Measurements from ENCODE around the gene SKAP2.

The SKAP2 gene

DNA sequence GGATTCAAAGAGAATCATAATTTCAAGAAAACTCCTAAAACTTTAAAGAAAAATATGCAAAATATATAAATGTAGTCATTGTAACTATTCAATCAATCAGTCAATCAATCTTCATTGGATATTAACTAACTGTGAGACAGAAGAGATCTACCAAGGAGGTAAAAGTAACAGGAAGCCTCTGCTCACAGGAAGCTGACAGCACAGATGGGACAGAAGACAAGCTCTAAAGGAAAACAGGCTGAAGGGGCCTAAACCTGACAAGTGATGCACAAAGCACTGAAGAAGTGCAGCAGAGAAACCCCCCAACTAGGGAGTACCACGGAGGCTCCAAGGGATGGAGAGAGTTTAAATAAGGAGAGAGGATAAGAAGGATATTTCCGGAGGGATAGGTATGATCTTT is 173.0 kb downstream of the SKAP2 start:
- DNase-seq, result no peak

DNA sequence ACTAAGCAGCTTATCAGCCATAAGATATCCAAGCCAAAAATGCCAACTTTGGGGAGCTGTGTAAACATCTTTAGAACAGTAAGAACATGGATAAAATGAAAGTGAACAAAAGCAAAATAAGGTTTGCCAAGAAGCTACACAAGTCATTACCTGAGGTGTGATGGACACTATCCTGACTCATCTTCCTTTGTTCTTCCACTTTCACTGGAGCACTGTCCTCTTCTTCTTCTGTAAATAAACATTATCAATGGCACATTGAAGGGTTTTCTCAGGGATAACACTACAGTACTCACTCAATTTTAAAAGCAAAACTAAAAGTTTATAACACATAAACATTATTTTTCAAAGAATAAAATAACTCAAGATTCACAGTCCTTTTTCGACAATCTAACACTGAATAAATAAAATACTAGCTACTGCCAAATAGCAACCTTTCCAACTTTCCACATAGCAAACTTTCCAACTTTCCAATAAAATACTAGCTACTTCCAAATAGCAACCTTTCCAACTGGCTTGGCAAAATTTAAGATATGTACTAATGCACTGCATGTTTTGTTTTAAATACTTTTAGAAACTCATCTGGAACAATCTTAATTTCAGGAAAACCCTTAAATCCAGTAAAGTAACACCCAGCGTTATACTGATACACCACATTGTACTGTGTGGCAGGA is 174.1 kb downstream of the SKAP2 start:
- no peak for DNase-seq

DNA sequence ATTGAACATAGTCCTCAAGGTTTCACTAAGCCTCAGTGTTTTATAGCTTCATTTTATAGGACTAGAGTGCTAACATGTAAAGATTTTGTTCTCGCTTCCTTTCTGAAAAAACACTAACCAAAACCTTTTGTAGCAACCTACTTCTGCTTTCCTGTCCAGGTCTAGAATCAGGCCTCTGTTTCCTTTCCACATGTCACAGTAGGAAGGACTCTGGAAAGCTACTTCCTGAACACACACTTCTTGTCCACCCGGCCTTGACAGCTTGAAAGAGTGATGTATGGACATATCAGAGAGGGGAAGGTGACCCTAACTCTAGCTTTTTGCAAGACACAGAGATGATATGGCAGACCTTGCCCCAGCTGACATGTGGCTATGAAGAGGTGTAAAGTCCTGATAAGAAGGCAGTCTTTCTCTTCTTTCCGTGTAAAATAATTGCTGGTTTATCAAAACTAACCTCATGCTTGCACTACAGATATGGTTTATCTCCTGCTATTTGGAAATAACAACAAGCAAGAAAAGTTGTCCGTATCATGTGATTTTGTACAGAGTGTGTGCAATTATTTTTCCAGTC is 175.4 kb downstream of the SKAP2 start:
- peak; percentile 74 for DNase-seq

DNA sequence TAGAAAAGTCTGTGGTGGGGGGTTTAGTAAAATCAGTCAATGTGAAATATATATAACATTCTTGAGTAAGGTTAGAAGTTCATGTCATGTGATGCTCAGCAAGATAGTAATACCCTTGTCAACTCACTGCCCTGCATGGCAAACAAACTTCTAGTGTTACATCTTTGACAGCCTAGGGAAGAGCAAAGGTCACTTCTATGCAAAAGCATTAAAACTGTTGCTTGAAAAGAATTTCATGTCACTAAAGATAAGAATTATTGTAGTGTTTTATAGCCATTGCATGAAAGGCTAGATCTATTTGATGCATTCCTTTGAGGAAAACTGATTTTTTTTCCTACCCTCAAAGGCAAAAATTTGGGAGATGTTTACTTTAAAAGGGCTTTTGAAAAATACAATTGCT is 176.0 kb downstream of the SKAP2 start:
- peak; percentile 2 for DNase-seq

DNA sequence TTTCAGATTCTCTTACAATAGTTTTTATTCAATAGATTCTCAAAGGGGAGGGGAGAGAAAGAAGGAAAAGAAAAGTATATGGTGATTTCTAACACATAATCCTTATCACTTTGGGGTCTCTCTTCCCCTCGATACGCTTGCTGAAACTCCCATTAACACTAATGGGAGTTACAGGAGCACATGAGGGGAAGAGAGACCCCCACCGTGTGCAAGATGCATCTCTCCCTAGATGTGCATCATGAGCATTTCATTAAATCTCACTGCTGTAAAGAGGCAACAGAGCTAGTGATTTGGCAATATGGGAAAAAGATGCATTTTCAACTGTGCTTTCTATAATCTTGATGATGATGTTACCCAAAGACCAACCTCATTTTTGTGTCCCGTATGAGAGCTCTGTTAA is 177.4 kb downstream of the SKAP2 start:
- DNase-seq, result no peak

DNA sequence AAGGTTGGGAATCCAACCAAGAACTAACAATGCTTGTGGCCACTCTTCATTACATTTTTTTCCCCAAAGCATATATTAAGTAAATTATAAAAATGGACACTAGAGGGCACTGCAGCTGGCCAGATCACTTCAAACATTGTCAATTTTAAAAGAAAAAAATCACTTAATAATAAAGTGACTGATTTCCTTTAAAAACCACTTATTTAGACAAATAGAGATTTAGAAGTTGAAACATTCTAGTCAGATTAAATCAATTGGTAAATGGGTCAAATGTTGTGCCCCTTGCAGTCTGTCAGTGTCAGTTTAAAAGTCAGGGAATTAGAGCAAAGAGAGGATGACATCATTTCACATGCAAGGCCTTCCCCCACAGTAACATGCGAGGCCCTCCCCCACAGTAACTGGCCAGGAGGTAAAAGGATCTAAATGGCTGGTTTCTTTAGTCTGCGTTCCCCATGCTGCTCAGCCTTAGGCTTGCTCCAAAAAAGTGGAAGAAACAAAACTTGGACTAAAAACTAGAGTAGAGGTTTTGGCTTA is 177.9 kb downstream of the SKAP2 start:
- peak; percentile 77 for DNase-seq

DNA sequence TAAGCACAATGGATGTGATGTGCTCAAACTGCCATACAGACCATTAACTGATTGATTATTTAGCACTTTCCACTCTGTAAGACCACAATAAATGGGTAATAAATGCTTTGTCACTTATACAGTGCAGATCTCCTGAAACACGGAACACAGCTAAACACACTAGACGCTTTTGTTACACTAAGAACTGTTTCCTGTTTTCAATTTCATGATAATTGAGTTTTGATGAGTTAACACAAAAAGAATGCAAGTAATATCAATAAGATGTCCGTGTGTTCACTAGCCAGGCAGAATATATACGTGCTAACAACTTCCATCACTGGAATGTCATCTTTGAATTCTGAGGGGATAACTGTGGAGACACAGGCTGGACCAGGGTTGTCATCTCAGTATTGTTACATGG is 178.8 kb downstream of the SKAP2 start:
- no peak for DNase-seq

DNA sequence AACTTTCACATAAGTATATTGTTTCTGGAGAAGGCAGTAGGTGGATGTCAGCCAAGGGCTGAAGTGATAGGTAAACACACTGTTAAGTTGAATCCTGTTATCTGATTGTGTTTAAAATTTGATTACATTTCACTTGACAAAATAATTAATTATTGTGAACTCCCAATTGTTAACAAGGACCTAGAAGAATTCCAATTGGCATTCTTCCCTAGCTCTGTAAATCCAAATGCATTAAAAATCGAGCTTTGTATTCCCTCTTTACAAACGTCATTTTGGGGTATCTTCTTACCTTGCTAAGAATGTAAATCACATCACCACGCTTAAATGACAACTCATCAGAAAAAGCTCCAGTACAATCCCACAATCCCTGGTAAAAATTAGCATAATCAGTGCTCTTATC is 179.9 kb downstream of the SKAP2 start:
- DNase-seq, result no peak

DNA sequence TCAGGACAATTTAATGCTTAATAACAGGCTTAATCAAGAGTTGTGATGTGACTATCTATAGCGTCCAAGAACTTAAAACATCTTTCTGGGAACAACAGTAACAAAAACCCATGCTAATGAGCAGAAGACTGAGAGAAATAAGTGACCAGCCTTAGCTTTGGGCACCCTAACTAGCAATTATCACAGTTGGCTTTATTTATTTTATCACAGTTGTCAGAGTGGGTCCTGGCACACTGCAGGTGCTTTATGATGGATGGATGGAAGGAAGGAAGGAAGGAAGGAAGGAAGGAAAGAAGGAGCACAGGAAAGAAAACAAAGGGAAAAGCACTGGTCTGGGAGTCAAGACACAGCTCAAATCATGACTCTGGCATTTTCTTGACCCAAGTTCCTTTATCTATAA is 181.1 kb downstream of the SKAP2 start:
- DNase-seq, result no peak

DNA sequence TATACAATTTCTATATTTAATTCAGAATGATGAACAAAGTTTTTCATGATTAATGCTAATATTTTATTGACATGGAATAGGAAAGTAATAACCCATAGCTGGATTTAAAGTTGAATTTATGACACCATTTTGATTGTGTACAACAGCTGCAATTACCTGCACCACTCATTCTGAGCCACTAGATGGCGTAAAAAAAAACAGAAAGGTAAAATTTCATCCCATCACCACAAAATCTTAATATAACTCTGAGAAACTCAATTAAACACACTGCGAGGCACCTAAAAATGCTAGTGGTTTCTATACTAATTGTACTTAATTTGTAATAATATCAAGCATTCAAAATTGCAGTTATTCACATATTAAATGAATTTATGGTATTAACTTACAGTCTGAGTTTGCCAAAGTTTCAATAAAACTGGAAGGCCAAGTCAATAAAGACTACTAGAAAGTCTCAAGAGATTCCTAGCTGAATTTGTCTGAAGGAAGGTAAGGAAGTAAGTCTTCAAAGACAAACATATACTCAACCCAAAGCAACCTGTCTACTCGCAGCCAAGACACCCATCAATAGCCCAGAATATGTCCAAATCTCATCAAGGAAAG is 182.5 kb downstream of the SKAP2 start:
- DNase-seq, result peak; percentile 38

DNA sequence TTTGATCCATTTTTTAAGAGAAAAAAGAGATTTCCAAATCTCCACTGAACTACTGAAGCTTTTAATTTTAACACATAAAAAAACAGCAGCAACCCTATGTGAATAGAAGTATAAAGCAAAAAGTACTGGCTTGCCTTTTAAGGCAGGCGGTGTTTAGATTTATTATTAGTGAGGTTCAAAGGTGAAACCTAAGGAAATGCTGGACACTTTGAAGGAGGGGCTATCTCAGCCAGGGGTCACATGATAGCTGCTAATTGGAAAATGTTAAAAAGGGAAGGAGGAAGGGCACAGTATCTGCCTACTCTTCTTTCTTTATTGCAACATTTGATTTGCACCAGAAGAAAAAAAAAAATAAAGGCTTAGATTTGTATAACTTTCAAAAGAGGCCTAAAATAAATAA is 183.8 kb downstream of the SKAP2 start:
- DNase-seq, result no peak

DNA sequence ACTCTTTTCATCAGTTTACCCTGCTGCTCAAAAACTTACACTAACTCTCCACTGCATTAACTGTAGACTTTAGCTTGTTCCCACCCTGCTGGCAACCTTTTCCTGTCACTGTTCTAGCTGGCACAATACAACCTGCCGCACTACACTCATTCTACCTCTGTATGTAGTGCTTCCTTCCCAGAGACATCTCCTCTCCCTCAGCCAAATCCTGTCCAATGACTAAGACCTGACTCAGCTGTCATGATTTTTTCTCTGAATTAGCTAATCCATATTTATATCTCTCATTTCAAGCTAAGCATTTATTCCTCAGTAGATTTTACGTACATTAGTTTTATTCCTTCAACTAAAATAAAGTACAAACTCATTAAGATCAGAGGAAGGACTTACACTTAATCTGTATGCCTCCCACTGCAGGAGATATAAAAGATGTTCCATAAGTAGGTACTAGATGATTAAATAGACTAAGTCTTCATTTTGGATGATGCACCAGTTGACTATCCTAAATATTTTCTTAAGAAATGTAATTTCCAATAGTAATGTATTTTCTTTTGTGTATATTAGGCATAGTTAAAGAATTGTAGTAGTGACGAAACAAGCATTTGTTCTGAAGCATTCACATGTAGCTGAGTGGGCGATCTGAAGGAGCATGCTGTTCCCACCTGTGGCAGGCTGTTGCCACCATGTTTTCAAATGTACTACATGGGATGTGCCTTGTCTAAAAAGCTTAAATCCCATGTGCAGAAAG is 189.1 kb downstream of the SKAP2 start:
- DNase-seq, result no peak

DNA sequence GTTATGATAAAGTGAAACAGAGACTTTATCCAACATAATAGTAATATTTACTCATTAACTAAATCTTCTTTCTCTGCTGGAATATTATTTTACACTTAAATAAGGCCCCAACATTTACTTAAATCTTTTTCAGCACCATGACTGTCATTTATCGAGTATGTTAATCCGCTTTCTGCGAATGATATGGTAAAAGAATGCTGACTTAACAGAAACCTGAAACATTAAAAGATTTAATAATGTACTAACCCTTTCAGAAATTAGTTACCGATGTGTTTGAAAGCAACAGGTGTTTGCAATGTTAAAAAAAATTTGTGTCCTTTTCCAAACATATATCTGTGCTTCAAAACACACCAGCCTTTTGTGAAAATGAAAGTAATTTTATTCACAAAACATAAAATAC is 190.5 kb downstream of the SKAP2 start:
- DNase-seq, result no peak

DNA sequence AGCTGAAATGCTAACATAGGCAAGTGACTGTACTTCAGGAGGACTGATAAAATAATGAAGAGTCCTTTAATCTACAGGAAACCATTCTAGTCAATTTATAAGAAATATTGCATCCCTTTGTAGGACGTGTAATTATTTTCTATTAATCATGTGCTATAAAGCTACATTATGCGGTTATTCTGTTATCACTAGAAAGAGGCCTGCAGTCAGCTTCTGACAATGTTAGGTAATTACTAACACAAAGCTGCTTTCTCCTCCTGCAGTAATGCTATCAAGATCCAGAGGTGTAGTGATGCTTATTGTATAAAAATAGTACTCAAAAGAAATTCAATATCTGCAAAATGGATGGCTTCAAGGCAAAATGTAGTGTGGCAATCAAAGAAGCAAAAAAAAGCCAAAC is 191.1 kb downstream of the SKAP2 start:
- DNase-seq, result no peak

DNA sequence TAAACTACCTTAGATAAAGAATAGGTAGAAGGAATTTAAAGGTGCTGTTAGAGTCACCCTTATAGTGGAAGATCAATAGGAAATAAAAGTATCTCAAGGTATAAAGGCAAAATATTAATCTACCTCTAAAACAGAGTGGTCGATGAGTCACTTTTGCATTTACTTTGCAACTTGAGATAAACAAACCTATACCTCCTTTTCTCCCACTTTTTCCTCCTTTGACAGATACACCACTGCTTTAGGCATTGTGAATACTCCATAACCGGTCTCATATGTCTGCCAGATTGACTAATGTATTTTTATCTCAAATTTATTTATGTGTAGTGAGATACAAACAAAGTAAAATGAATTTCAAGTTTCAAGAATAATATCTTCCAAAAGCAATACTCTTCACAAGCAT is 193.5 kb downstream of the SKAP2 start:
- no peak for DNase-seq

DNA sequence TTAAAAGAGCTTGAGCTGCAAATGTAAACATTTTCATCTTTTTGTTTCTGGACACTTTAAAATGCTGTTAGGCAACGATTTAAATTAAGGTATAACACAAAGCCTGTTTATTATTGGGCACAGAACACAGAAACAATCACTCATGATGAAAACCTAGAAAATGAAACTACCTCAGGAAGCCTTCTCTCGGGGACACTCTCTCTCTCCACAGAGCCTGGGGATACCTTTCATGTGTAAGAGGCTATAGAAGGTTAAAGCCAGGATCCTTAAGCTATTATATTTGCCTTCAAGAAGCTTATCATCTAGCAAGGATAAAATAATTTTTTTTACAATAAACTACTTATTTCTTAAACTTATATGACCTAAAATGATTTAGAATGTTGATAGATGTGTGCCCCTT is 194.1 kb downstream of the SKAP2 start:
- DNase-seq, result no peak

DNA sequence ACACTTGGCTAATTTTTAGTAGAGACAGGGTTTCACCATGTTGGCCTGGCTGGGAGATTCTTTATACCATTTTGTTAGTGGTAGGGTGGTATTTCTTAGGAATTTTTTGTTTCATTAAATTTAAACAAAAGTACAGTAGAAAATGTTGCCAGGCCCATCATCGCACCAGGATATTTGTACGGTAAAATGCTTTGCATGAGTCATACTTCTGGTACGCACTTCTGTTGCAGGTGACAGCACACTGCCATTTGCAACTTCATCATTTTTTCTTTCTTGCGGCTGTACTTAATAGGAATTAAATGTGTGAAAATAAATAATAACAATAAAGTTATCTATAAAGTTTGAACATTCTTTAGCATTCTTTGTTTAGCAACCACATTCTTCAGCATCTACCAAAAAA is 195.6 kb downstream of the SKAP2 start:
- no peak for DNase-seq

DNA sequence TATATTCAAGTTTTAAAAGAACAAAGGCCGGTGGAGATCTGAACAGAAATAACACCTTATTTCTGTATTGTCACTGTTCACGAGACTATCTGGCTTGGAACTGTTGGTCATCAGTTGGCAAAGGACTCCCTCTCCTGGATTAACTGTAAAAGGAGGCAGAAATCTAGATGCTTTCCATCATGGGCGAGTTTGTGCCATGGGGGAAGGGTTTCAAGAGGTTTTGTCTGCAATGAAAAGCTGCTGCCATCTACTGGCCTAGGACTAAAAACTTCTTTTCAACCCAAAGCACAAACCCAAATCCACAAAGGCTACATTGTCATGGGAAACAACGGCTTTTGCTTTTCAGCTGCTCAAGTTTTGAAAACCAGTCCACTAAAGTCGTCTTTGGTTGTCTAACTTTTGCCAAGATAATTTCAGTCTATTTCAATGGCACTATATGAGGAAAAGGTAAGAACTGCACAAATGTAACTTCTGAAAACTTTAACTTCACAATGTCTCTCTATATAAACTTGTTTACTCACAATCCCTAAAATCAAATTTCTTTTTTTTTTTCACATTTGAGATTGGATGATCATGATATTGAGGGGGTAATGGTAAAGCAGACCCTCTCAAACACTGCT is 196.8 kb downstream of the SKAP2 start:
- peak; percentile 92 for DNase-seq

DNA sequence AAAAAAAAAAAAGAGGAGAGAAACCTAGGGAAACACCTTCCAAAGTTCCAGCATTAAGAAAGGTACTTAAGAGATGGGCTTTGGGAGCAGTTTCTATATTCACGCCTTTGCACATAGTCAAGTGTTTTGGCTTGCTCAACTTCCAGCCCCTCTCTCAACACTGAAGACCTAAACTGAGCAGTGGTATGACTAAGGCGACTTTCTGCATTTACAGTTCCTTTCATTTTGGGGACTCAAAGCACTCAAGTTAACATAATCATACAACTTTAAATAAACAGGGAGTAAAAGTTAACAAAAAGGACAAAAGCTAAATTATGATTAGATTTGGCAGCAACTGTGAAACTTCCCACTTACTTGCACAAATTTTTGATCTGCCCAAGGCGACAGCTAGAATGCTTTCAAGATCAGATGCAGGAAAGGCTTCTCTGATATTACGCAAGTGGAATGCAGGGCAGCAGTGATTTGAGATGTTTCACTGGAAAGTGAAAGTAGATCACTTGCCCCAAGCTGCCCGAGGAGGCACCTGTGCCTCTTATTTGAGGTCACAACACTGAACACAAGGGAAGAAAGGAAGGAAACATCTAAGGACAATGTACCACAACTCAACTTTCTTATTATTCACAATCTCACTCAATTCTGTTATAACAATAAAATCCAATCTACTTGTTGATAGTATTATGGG is 199.5 kb downstream of the SKAP2 start:
- DNase-seq, result peak; percentile 68

DNA sequence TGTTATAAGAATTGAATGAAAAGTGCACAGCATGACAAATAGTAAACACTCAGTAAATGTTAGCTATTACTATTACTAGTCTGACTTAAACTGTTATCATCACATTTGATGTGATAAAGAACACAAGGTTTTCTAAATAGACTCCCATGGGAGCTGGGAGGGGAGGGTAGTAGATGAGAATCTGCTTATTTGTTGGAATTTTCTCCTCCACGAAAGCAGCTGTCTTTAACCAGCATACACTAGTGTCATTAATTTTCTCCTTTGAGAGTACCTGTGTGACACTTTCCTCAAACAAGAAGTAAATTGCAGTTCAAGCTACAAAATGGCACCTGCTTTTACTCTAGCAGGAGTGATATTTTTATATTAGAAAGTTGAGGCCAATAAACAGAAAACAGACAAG is 200.1 kb downstream of the SKAP2 start:
- DNase-seq, result no peak

DNA sequence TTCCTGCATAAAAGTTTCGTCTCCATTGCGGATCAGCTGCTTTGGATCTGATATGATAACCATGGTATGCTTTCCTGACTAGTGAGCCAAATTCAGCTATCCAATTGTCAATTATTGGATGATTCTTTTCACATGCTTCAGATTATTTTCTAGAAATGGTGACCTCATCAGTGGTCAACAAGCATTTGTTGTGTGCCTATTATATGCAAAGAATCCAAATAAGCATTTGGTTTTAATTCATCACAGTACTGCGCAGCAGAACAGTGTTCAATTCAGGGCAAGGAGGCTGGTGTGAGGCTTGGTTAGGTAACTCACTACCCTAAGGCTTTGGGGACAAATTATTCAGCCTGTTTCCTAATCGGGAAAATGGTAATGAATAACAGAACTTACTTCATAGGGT is 200.5 kb downstream of the SKAP2 start:
- no peak for DNase-seq

DNA sequence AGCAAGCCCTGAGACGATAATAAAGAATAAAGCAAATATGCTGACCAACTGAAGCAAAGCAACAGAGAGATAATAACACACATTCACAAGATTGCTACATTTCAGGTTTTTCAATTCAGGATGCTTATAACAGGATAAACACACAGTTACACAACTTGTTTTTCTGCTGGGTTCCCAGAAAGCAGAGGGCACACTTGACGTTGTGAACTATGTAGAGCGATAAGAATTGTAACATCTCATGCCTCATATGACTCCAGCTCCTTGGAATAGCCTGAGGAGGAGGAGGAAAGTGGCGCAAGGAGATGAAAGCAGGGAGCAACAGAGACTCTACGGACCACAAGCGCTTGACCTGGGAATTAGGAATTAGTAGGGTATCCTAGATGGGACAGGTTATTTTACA is 201.7 kb downstream of the SKAP2 start:
- DNase-seq, result no peak

DNA sequence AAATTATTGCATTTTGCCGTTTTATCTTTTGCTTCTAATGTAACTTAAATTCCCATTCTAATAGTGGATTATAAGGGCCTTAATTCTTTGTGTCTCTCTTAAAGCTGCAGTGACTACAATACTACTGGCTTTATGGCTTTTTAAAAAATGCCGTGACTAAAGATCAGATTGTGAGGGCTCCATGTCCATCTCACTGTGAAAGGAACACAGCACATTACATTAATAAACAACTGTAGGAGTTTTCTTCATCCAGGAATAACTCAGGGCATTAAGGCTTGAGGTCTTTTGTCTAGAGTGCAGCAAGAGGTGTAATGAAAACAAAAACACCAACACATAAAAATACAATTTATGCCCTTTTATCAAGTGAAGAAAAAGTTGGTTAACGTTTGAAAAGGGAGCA is 205.3 kb downstream of the SKAP2 start:
- no peak for DNase-seq
